Activated naive CD4-positive, alpha-beta T cell treated with Interleukin-2 at 50 U/mL for 16 hours (primary cell): ENCODE measurements around the gene HMGN1.

Experiments
- DNase-seq: peaks from one replicate; pipeline ENCODE4 v3.0.0-alpha.2; 2020

Gene HMGN1

GRCh38 chr21:39366563-39366962 lies 17.7 kb upstream of the HMGN1 start:
- no peak for DNase-seq

GRCh38 chr21:39364949-39365348 lies 16.1 kb upstream of the HMGN1 start:
- DNase-seq, result no peak

- DNase-seq, result no peak
These were observed 15.0 kb upstream of the HMGN1 start for GRCh38 chr21:39363607-39364555.

- DNase-seq, result no peak
These were observed 13.8 kb upstream of the HMGN1 start for GRCh38 chr21:39362733-39363132.

- DNase-seq, result no peak
These were observed 10.5 kb upstream of the HMGN1 start for GRCh38 chr21:39359382-39359781.

GRCh38 chr21:39353295-39353694 lies 4.4 kb upstream of the HMGN1 start:
- DNase-seq, result no peak

GRCh38 chr21:39350094-39351005 lies 1.5 kb upstream of the HMGN1 start:
- no peak for DNase-seq

- DNase-seq, result peak; percentile 98
These were observed 564 bp upstream of the HMGN1 start for GRCh38 chr21:39349211-39350093.

- DNase-seq, result no peak
These were observed 891 bp downstream of the HMGN1 start for GRCh38 chr21:39348040-39348354.

GRCh38 chr21:39347537-39347936 lies 1.4 kb downstream of the HMGN1 start:
- no peak for DNase-seq

- DNase-seq, result no peak
These were observed 2.1 kb downstream of the HMGN1 start for GRCh38 chr21:39346671-39347331.

GRCh38 chr21:39346206-39346605 lies 2.7 kb downstream of the HMGN1 start:
- no peak for DNase-seq

- no peak for DNase-seq
These were observed 3.4 kb downstream of the HMGN1 start for GRCh38 chr21:39345440-39345839.

- DNase-seq, result no peak
These were observed 4.0 kb downstream of the HMGN1 start for GRCh38 chr21:39344848-39345247.

- DNase-seq, result no peak
These were observed 7.5 kb downstream of the HMGN1 start for GRCh38 chr21:39341249-39341923.

- no peak for DNase-seq
These were observed 8.2 kb downstream of the HMGN1 start for GRCh38 chr21:39340687-39341086.

GRCh38 chr21:39339231-39339630 lies 9.7 kb downstream of the HMGN1 start:
- no peak for DNase-seq

- no peak for DNase-seq
These were observed 12.4 kb downstream of the HMGN1 start for GRCh38 chr21:39336457-39337008.

- DNase-seq, result no peak
These were observed 14.3 kb downstream of the HMGN1 start for GRCh38 chr21:39334611-39335010.

- no peak for DNase-seq
These were observed 16.7 kb downstream of the HMGN1 start for GRCh38 chr21:39332175-39332574.

GRCh38 chr21:39330001-39330400 lies 18.9 kb downstream of the HMGN1 start:
- DNase-seq, result no peak
